ENCODE measurements around the gene CARD19.
"Not testable (repeated sequence)": the region's sequence is repeated elsewhere in the genome, so short reads cannot be mapped to it uniquely, and the experiment has no call there.

The CARD19 gene

GRCh38 chr9:93134015-93134739 is 38.2 kb downstream of the CARD19 start, which contains the start of gene NINJ1:
NINJ1 (minus strand) TSS chr9:93134251; CDS start chr9:93134217, 34 bp downstream.
- DNase-seq (ENCODE audit: low read depth) = no peak

GRCh38 chr9:93134740-93135444 is 38.9 kb downstream of the CARD19 start:
- no peak for DNase-seq (ENCODE audit: low read depth)

- DNase-seq (ENCODE audit: low read depth) = no peak
These were observed 40.0 kb downstream of the CARD19 start for GRCh38 chr9:93136011-93136440.

- no peak for DNase-seq (ENCODE audit: low read depth)
These were observed 41.3 kb downstream of the CARD19 start for GRCh38 chr9:93137362-93137761.

GRCh38 chr9:93138171-93138764 is 42.3 kb downstream of the CARD19 start:
- DNase-seq (ENCODE audit: low read depth) = no peak

GRCh38 chr9:93139365-93140182 is 43.6 kb downstream of the CARD19 start:
- DNase-seq (ENCODE audit: low read depth) = no peak

GRCh38 chr9:93141771-93142483 is 45.9 kb downstream of the CARD19 start:
- DNase-seq (ENCODE audit: low read depth) = no peak

- no peak for DNase-seq (ENCODE audit: low read depth)
These were observed 48.0 kb downstream of the CARD19 start for GRCh38 chr9:93143830-93144530.

- not testable (repeated sequence) for DNase-seq (ENCODE audit: low read depth)
These were observed 50.7 kb downstream of the CARD19 start for GRCh38 chr9:93146696-93147095.

- DNase-seq (ENCODE audit: low read depth) = no peak
These were observed 51.6 kb downstream of the CARD19 start for GRCh38 chr9:93147632-93148031.

GRCh38 chr9:93148721-93149120 is 52.7 kb downstream of the CARD19 start:
- no peak for DNase-seq (ENCODE audit: low read depth)

- DNase-seq (ENCODE audit: low read depth) = no peak
These were observed 53.3 kb downstream of the CARD19 start for GRCh38 chr9:93149361-93149760.

- DNase-seq (ENCODE audit: low read depth) = no peak
These were observed 55.2 kb downstream of the CARD19 start for GRCh38 chr9:93151097-93151784.

- no peak for DNase-seq (ENCODE audit: low read depth)
These were observed 58.4 kb downstream of the CARD19 start for GRCh38 chr9:93154293-93154903.

- DNase-seq (ENCODE audit: low read depth) = no peak
These were observed 59.9 kb downstream of the CARD19 start for GRCh38 chr9:93155716-93156474.

- no peak for DNase-seq (ENCODE audit: low read depth)
These were observed 60.5 kb downstream of the CARD19 start for GRCh38 chr9:93156475-93157008.

GRCh38 chr9:93159601-93160471 is 63.8 kb downstream of the CARD19 start:
- DNase-seq (ENCODE audit: low read depth) = peak; percentile 17
